K562 (cell line): ENCODE measurements around the gene LMNTD2. TPM values are rescaled to one million over a fixed set of nuclear protein-coding genes. Genes with fewer than 3 reads are reported as not detected.

Experiments
- ATAC-seq: fragments of 200-7000 bp; cut with Tn5 transposase; 3 replicates; pipeline ENCODE4 v1.9.1; 2020; ENCODE audit warnings: moderate library complexity
- BruUV-seq: library from RNA; stranded (reverse); fragments of 400-500 nt; replicated peaks from 2 replicates; lab custom pipeline; 2021; lab: Mats Ljungman, UMichigan
- CTCF ChIA-PET: fragments of 300-600 bp; formaldehyde crosslinking; extraction: SDS; loops from one replicate; lab custom pipeline; 2021; ENCODE audit warnings: low intra/inter-chr PET ratio; lab: Yijun Ruan, JAX
- POLR2A ChIA-PET: fragments of 300-600, 350-650 bp; sonication (Branson Sonifier 250); formaldehyde crosslinking; extraction: SDS; loops from one replicate; lab custom pipeline; 2021; ENCODE audit warnings: antibody characterized with exemption, inconsistent platforms; lab: Yijun Ruan, JAX
- DNase-seq, 4 experiments: peaks; one replicate each; pipeline versions ENCODE4 v3.0.0 to v3.0.0-alpha.2; 2011 to 2018; ENCODE audit warnings: low spot score in 3 of 4, mixed read lengths in 3 of 4; ENCODE audit errors: extremely low read depth in 1 of 4
- FAIRE-seq: peaks from 2 replicates; lab custom pipeline; 2011; peaks lifted over from hg19 to GRCh38; lab: Jason Lieb, UNC
- H2AFZ ChIP-seq: 2 replicates; pipeline ENCODE4 v1.6.0; 2011; ENCODE audit warnings: low read depth, low read length, control low read depth, inconsistent platforms
- H3K27ac ChIP-seq: fragments of 200-600 bp; 3 replicates; pipeline ENCODE4 v1.8.0; 2011; ENCODE audit warnings: low read depth, mild to moderate bottlenecking, control low read depth, inconsistent platforms, low read length, moderate library complexity, mixed read lengths; ENCODE audit errors: extremely low read depth
- H3K27me3 ChIP-seq, 2 experiments: fragments of 300-600 bp in 1 of 2; 2 replicates in 1 of 2; 3 replicates in 1 of 2; pipeline versions ENCODE4 v1.6.0 to v1.8.0; 2011; ENCODE audit warnings: inconsistent platforms in 2 of 2, low read length in 2 of 2, mild to moderate bottlenecking in 1 of 2, mixed read lengths in 1 of 2, moderate library complexity in 1 of 2; ENCODE audit not compliant: control insufficient read depth in 2 of 2, insufficient read depth in 2 of 2
- H3K36me3 ChIP-seq: fragments of 300-600 bp; 3 replicates; pipeline ENCODE4 v1.8.0; 2011; ENCODE audit warnings: mild to moderate bottlenecking, low read length, inconsistent platforms; ENCODE audit not compliant: control insufficient read depth, insufficient read depth
- H3K4me1 ChIP-seq, 2 experiments: fragments of 200-600 bp in 1 of 2; replicated peaks in 1 of 2; 2 replicates in 1 of 2; 3 replicates in 1 of 2; pipeline versions ENCODE4 v1.5.1 to v1.8.0; 2011; ENCODE audit warnings: inconsistent platforms in 2 of 2, low read length in 2 of 2, mild to moderate bottlenecking in 1 of 2, mixed read lengths in 1 of 2, moderate library complexity in 1 of 2; ENCODE audit not compliant: control insufficient read depth in 2 of 2, insufficient read depth in 2 of 2
- H3K4me2 ChIP-seq: 2 replicates; pipeline ENCODE4 v1.6.1; 2011; ENCODE audit warnings: low read length, control low read depth, inconsistent platforms, mixed read lengths; ENCODE audit not compliant: insufficient read depth
- H3K4me3 ChIP-seq: fragments of 200-600 bp; sonication (generic), shearing (Covaris generic); 2 replicates; pipeline ENCODE4 v1.5.1; 2016; ENCODE audit warnings: control low read depth, inconsistent platforms
- H3K79me2 ChIP-seq: fragments of 200-600 bp; 3 replicates; pipeline ENCODE4 v1.8.0; 2011; ENCODE audit warnings: low read length, inconsistent platforms; ENCODE audit not compliant: control insufficient read depth, insufficient read depth
- H3K9ac ChIP-seq, 2 experiments: 2 replicates each; pipeline versions ENCODE4 v1.6.0 to v1.6.1; 2011; ENCODE audit warnings: low read depth in 2 of 2, low read length in 2 of 2, control low read depth in 1 of 2, inconsistent platforms in 1 of 2, mild to moderate bottlenecking in 1 of 2, mixed read lengths in 1 of 2; ENCODE audit not compliant: insufficient read depth in 1 of 2
- H3K9me1 ChIP-seq: one replicate; pipeline ENCODE4 v1.6.0; 2011; ENCODE audit warnings: inconsistent platforms, mild to moderate bottlenecking, low read length, moderate library complexity; ENCODE audit not compliant: control insufficient read depth, insufficient read depth
- H3K9me3 ChIP-seq: replicated peaks from 2 replicates; pipeline ENCODE4 v1.5.1; 2011; ENCODE audit warnings: low read depth, low read length, inconsistent platforms; ENCODE audit not compliant: control insufficient read depth, insufficient read depth
- H4K20me1 ChIP-seq: replicated peaks from 2 replicates; pipeline ENCODE4 v1.6.1; 2011; ENCODE audit warnings: low read length, inconsistent platforms, mixed read lengths; ENCODE audit not compliant: control insufficient read depth, insufficient read depth
- POLR2G ChIP-seq: fragments of 200-400 bp; formaldehyde crosslinking; IDR thresholded peaks from 2 replicates; pipeline ENCODE4 v1.6.1; 2017; ENCODE audit warnings: low read depth, mild to moderate bottlenecking, antibody characterized with exemption, low read length, moderate library complexity
- ZNF561 ChIP-seq: fragments of 450-650 bp; formaldehyde crosslinking; conservative IDR thresholded peaks from 2 replicates; pipeline ENCODE4 v1.4.0; 2020; ENCODE audit warnings: mild to moderate bottlenecking, moderate library complexity
- WGBS: fragments of 100-300 bp; shearing (Covaris generic); methylation state at CpG from one replicate; pipeline ENCODE4 v1.1.6; 2016; ENCODE audit warnings: low coverage, mixed read lengths; ENCODE audit not compliant: insufficient coverage; ENCODE audit errors: missing lambda C conversion rate; 5-methylcytosine and 5-hydroxymethylcytosine counted together
- in situ Hi-C: fragments of 300-500 bp; cut with MboI; formaldehyde crosslinking; loops from 4 replicates; pipeline ENCODE4 v1.15.0; 2018; ENCODE audit warnings: inconsistent platforms, mixed read lengths
- intact Hi-C: fragments of 100-400 bp; cut with micrococcal nuclease; formaldehyde crosslinking; loops from 2 replicates; pipeline ENCODE4 v1.14.2; 2022
- polyA plus RNA-seq, 8 experiments: library from polyadenylated mRNA; depleted of rRNA in 4 of 8; stranded (reverse) in 5 of 8; unstranded in 3 of 8; fragments of >200 nt; fragmentation: Nextera tagmentation in 2 of 8; fragmentation: Illumina TruSeq in 1 of 8; extraction: Ambion mirVana in 2 of 8; extraction: Trizol in 1 of 8; gene quantifications; 2 replicates each; pipeline versions ENCODE4 v1.2.1 to v1.2.3, GENCODE V29; 2011 to 2014; ENCODE audit warnings: inconsistent platforms in 1 of 8, missing spikeins in 1 of 8
- total RNA-seq, 7 experiments: library from RNA; depleted of rRNA in 6 of 7; stranded (reverse); fragments of >200 nt in 6 of 7; fragmentation: Illumina TruSeq in 2 of 7; extraction: Trizol in 2 of 7; gene quantifications; 2 replicates each; pipeline versions ENCODE4 v1.2.1 to v1.2.3, GENCODE V29; 2011 to 2021; ENCODE audit warnings: low replicate concordance in 1 of 7
- TF ChIP-seq, protein P1 (sequence below): sonication (generic); formaldehyde crosslinking; IDR thresholded peaks from 2 replicates; pipeline ENCODE4 v1.8.1; 2023; ENCODE audit warnings: mild to moderate bottlenecking, missing genetic modification reagents

Gene LMNTD2
- total and polyA plus RNA-seq, 9 of the 15 experiments (the other 6 are each of a cell fraction or from before 2014, with no cell fraction given): 0.48 to 4.2 (median 1.5) TPM; not detected in 3

DNA sequence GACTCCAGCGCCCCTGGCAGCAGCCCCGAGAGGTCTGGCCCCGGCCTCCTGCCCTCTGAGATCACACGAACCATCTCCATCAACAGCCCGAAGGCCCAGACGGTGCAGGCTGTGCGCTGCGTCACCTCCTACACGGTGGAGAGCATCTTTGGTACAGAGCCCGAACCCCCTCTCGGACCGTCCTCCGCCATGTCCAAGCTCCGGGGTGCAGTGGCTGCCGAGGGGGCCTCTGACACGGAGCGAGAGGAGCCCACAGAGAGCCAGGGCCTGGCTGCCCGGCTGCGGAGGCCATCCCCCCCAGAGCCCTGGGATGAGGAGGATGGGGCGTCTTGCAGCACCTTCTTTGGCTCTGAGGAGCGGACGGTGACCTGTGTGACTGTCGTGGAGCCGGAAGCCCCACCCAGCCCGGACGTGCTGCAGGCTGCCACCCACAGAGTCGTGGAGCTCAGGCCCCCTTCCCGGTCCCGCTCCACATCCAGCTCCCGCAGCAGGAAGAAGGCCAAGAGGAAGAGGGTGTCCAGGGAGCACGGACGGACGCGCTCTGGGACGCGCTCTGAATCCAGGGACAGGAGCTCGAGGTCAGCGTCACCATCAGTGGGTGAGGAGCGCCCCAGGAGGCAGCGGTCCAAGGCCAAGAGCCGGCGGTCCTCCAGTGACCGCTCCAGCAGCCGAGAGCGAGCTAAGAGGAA lies 47.6 kb upstream of the LMNTD2 start:
- DNase-seq (no peak), ATAC-seq (no peak), FAIRE-seq (no peak)
- H2AFZ ChIP-seq: no peak overlapping the region
- BruUV-seq: no TSS peak
- no peak overlapping the region for H3K9ac ChIP-seq
- no peak overlapping the region for H3K4me3 ChIP-seq
- peaks cover 0 to 44% of the 10 kb centered on the region in 2 experiments; a peak in 3 of 5 replicates for H3K4me1 ChIP-seq
- no peak overlapping the region for H3K27ac ChIP-seq
- in situ Hi-C loops (no loop called here), intact Hi-C loops (no loop called here)
- WGBS: 94% methylated on average over 24 of the region's 45 CpGs
- no peaks in the 10 kb centered on the region for H3K9me3 ChIP-seq
- TF ChIP-seq POLR2G (peak; percentile 19; the same call in 1 of the 2 replicates), ZNF561 (CRISPR knock-in tag) (no peak)
- TF ChIP-seq, protein P1, sequence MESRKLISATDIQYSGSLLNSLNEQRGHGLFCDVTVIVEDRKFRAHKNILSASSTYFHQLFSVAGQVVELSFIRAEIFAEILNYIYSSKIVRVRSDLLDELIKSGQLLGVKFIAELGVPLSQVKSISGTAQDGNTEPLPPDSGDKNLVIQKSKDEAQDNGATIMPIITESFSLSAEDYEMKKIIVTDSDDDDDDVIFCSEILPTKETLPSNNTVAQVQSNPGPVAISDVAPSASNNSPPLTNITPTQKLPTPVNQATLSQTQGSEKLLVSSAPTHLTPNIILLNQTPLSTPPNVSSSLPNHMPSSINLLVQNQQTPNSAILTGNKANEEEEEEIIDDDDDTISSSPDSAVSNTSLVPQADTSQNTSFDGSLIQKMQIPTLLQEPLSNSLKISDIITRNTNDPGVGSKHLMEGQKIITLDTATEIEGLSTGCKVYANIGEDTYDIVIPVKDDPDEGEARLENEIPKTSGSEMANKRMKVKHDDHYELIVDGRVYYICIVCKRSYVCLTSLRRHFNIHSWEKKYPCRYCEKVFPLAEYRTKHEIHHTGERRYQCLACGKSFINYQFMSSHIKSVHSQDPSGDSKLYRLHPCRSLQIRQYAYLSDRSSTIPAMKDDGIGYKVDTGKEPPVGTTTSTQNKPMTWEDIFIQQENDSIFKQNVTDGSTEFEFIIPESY (CRISPR knock-in tag): peak; percentile 68
- ChIA-PET POLR2A (interaction anchor here (0.6 to 0.9 kb wide), 5 partner anchors 25 to 198 kb away, joined by 3 read pairs; no protein-coding TSS in a partner anchor), CTCF (no interaction called here)
- H3K27me3 ChIP-seq: no peaks in the 10 kb centered on the region
- no peaks in the 10 kb centered on the region for H3K79me2 ChIP-seq
- H3K9me1 ChIP-seq: no peaks in the 10 kb centered on the region
- H3K4me2 ChIP-seq: no peak overlapping the region
- H4K20me1 ChIP-seq: peaks cover 15% of the 10 kb centered on the region; the same call in 1 of the 2 replicates
- H3K36me3 ChIP-seq: peaks cover 99% of the 10 kb centered on the region
